NCI-H446 treated with DMSO at 0.1 percent for 48 hours (cell line): ENCODE results near the gene FOXK2.
"Not testable (repeated sequence)": the region's sequence is repeated elsewhere in the genome, so short reads cannot be mapped to it uniquely, and the experiment has no call there.

ENCODE experiments used
- DNase-seq: peaks from one replicate; lab custom pipeline; 2025; lab: John Stamatoyannopoulos, UW

The FOXK2 gene

GRCh38 chr17:82564241-82564640 is 44.7 kb downstream of the FOXK2 start:
- DNase-seq: no peak

GRCh38 chr17:82565551-82565950 is 46.0 kb downstream of the FOXK2 start:
- DNase-seq: no peak

GRCh38 chr17:82566129-82566960 is 46.8 kb downstream of the FOXK2 start:
- no peak for DNase-seq

GRCh38 chr17:82567286-82567685 is 47.8 kb downstream of the FOXK2 start:
- DNase-seq: no peak

- DNase-seq: no peak
Measured at GRCh38 chr17:82568997-82569393, 49.5 kb downstream of the FOXK2 start.

GRCh38 chr17:82569621-82570020 is 50.1 kb downstream of the FOXK2 start:
- no peak for DNase-seq

- no peak for DNase-seq
Measured at GRCh38 chr17:82570277-82570676, 50.7 kb downstream of the FOXK2 start.

- DNase-seq: no peak
Measured at GRCh38 chr17:82571855-82572254, 52.3 kb downstream of the FOXK2 start.

- no peak for DNase-seq
Measured at GRCh38 chr17:82574041-82574440, 54.5 kb downstream of the FOXK2 start.

- DNase-seq: not testable (repeated sequence)
Measured at GRCh38 chr17:82575581-82576221, 56.2 kb downstream of the FOXK2 start.

GRCh38 chr17:82577300-82577699 is 57.8 kb downstream of the FOXK2 start:
- no peak for DNase-seq

- not testable (repeated sequence) for DNase-seq
Measured at GRCh38 chr17:82579969-82580368, 60.4 kb downstream of the FOXK2 start.

GRCh38 chr17:82582213-82582612 is 62.7 kb downstream of the FOXK2 start:
- DNase-seq: no peak

GRCh38 chr17:82582709-82583108 is 63.2 kb downstream of the FOXK2 start:
- DNase-seq: no peak

- no peak for DNase-seq
Measured at GRCh38 chr17:82583720-82584234, 64.2 kb downstream of the FOXK2 start.

GRCh38 chr17:82585935-82586575 is 66.5 kb downstream of the FOXK2 start:
- DNase-seq: not testable (repeated sequence)

GRCh38 chr17:82586576-82587233 is 67.2 kb downstream of the FOXK2 start:
- DNase-seq: no peak

- no peak for DNase-seq
Measured at GRCh38 chr17:82587234-82588086, 67.9 kb downstream of the FOXK2 start.

- no peak for DNase-seq
Measured at GRCh38 chr17:82588266-82589175, 69.0 kb downstream of the FOXK2 start.

- no peak for DNase-seq
Measured at GRCh38 chr17:82589851-82590180, 70.3 kb downstream of the FOXK2 start.
